Measurements from ENCODE around the gene CD22. TPM values are rescaled to one million over a fixed set of nuclear protein-coding genes. Genes with fewer than 3 reads are reported as not detected.

Gene CD22
- total RNA-seq, 2 donors from 2014 or later, result 1.4 to 3.6 TPM

DNA sequence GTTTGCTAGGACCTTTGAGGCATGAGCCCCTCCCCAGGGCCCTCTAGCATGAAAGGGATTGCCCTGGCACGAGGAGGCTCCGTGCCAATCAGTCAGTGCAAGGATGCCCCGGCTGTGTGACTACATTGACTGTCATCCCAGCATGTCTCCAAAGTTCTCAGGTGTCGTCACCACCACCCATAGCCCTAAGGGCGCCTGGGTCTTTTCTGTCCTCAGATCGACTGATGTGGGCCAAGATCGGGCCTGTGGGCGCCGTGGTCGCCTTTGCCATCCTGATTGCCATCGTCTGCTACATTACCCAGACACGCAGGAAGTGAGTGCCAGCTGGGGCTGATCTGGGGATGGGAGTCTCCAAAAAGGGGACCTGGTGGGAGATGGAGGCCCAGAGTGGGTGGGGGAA, 18.7 kb upstream of the CD22 start:
- DNase-seq (ENCODE audit: low spot score) (no peak), ATAC-seq (ENCODE audit: insufficient number of reproducible peaks, low FRiP score, low read depth) (no peak)
- no peaks in the 10 kb centered on the region for H3K27me3 ChIP-seq (replicated peaks; ENCODE audit: insufficient read depth)
- no peak overlapping the region for H3K4me3 ChIP-seq
- H3K27ac ChIP-seq, result no peak overlapping the region
- no peaks in the 10 kb centered on the region for H3K9me3 ChIP-seq
- H3K4me1 ChIP-seq (ENCODE audit: control insufficient read depth in 1 of 2, low read depth in 2 of 2), result no peaks in the 10 kb centered on the region
- TF ChIP-seq CTCF (IDR thresholded peaks at IDR 0.05), result no peak
- H3K36me3 ChIP-seq, result no peaks in the 10 kb centered on the region

DNA sequence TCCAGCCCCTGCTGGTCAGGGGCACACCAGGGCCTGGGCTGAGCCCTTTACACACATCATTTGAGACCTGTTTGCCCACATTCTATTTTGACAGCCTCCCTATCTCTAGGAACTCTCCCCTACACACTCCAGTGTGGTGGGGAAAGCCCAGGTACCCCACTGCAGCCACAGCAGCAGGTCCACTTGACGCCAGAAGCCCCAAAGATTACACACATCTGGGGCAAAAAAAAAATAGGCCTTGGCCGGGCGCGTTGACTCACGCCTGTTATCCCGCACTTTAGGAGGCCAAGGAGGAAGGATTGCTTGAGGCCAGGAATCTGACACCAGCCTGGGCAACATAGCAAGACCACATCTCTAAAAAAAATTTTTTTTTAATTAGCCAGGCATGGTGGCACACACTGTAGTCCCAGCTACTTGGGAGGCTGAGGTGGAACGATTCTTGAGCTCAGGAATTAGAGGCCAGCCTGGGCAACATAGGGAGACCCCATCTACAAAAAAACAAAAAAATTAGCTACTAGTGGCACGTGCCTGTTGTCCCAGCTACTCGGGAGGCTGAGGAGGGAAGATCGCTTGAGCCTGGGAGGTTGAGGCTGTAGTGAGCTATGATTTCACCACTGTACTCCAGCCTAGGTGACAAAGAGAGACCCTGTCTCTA, 18.0 kb upstream of the CD22 start:
- no peak overlapping the region for H3K4me3 ChIP-seq
- no peaks in the 10 kb centered on the region for H3K4me1 ChIP-seq (ENCODE audit: control insufficient read depth in 1 of 2, low read depth in 2 of 2)
- H3K9me3 ChIP-seq, result no peaks in the 10 kb centered on the region
- H3K27me3 ChIP-seq (replicated peaks; ENCODE audit: insufficient read depth), result no peaks in the 10 kb centered on the region
- TF ChIP-seq CTCF (IDR thresholded peaks at IDR 0.05), result no peak
- no peak overlapping the region for H3K27ac ChIP-seq
- no peak for DNase-seq (ENCODE audit: low spot score)
- no peak for ATAC-seq (ENCODE audit: insufficient number of reproducible peaks, low FRiP score, low read depth)
- no peaks in the 10 kb centered on the region for H3K36me3 ChIP-seq

GRCh38 chr19:35311901-35312665, 16.9 kb upstream of the CD22 start:
- Histone ChIP-seq H3K27me3 (replicated peaks; ENCODE audit: insufficient read depth) (no peaks in the 10 kb centered on the region), H3K36me3 (no peaks in the 10 kb centered on the region)

GRCh38 chr19:35313587-35313986, 15.4 kb upstream of the CD22 start:
- Histone ChIP-seq H3K4me3 (no peak overlapping the region), H3K9me3 (no peaks in the 10 kb centered on the region), H3K27me3 (replicated peaks; ENCODE audit: insufficient read depth) (no peaks in the 10 kb centered on the region), H3K27ac (no peak overlapping the region), H3K4me1 (ENCODE audit: control insufficient read depth in 1 of 2, low read depth in 2 of 2) (no peaks in the 10 kb centered on the region), H3K36me3 (no peaks in the 10 kb centered on the region)
- ATAC-seq (ENCODE audit: insufficient number of reproducible peaks, low FRiP score, low read depth) (no peak), DNase-seq (ENCODE audit: low spot score) (no peak)
- no peak for TF ChIP-seq CTCF (IDR thresholded peaks at IDR 0.05)

More at GRCh38 chr19:35311901-35312665, 16.9 kb upstream of the CD22 start:
- H3K9me3 ChIP-seq, result no peaks in the 10 kb centered on the region
- no peak overlapping the region for H3K27ac ChIP-seq
- H3K4me3 ChIP-seq, result no peak overlapping the region
- no peak for ATAC-seq (ENCODE audit: insufficient number of reproducible peaks, low FRiP score, low read depth)
- H3K4me1 ChIP-seq (ENCODE audit: control insufficient read depth in 1 of 2, low read depth in 2 of 2), result no peaks in the 10 kb centered on the region
- no peak for TF ChIP-seq CTCF (IDR thresholded peaks at IDR 0.05)
- no peak for DNase-seq (ENCODE audit: low spot score)

DNA sequence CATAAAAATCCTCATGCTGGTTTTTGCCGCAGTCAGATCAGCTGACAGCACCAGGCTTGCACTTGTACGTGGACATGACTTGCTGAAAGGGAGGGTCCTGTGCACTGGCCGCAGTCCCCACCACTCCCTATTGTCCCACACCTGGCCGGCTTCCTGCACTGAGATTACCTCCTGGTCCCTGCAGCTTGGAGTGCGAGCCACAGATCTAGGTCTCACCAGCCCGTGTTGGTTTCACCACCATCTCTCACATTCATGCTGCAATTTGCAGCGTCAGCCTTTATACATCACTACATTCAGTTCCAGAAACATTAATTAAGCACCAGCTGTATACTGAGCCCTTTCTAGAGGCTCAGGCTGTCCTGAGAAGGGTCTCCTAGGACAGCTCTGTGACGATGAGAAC, 15.0 kb upstream of the CD22 start:
- no peaks in the 10 kb centered on the region for H3K27me3 ChIP-seq (replicated peaks; ENCODE audit: insufficient read depth)
- no peak overlapping the region for H3K4me3 ChIP-seq
- H3K27ac ChIP-seq, result no peak overlapping the region
- TF ChIP-seq CTCF (IDR thresholded peaks at IDR 0.05), result no peak
- ATAC-seq (ENCODE audit: insufficient number of reproducible peaks, low FRiP score, low read depth) (no peak), DNase-seq (ENCODE audit: low spot score) (no peak)
- H3K9me3 ChIP-seq, result no peaks in the 10 kb centered on the region
- no peaks in the 10 kb centered on the region for H3K36me3 ChIP-seq
- no peaks in the 10 kb centered on the region for H3K4me1 ChIP-seq (ENCODE audit: control insufficient read depth in 1 of 2, low read depth in 2 of 2)

Data from thoracic aorta (tissue), 2 donors.